ENCODE data around the gene SOS1.
"Not testable (repeated sequence)": the region's sequence is repeated elsewhere in the genome, so short reads cannot be mapped to it uniquely, and the experiment has no call there.

Gene SOS1

DNA sequence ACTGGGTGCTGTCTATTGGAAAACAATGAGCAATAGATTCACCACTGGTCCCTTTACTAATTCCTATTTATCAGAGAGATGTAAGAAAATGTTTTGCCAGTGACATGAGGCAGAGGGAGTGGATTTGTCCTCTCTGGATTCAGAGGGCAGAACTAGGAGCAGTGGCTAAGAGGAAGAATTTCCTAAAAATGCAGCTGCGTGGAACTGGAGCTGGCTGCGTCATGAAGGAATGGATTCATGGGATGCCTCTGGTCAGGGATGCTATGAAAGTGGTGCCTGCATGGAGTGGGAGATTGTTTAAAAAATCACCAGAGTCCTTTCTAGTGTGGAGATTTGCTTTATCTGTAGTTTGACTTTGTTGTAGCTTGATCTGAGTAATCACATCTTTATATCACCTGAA is 152.8 kb downstream of the SOS1 start:
- no peak for DNase-seq (ENCODE audit: low read depth in 2 of 2)

DNA sequence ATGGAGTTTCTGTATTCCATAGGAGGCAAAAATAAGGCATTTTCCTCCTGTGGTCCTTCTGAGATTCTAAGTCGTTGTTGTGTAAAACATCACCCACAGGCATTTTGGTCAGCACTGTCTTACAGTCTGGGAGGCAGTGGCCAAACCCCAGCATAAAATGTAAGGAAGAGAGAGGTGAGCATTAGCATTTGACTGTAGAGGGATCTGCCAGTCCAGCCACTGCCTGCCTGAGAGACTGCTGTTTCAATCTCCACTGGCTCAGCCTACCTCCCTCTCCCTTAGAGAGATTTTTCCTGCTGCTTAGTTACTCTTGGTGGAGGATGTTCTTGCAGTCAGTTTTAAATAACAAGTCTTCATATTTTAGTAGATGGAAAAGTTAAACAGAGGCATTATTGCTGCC is 154.2 kb downstream of the SOS1 start:
- DNase-seq (ENCODE audit: low read depth in 2 of 2), result no peak

DNA sequence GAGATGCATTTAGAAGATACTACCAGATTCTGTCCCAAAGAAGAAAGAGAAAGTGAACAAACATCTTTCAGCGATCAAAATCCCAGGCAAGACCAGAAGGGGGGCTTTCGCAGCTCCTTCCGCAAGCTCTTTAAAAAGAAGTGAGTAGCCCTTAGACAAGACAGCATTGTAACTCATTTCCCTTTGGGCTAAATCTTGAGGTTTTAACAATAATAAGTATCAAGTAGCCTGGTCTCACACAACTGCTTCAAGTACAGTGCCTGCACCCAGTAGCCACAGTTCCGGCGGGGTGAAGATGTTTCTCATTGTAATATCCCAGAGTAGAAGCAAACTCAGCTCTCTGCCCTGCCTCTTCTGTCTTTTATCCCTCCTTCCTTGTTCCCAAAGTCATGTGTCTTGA is 154.8 kb downstream of the SOS1 start:
- no peak for DNase-seq (ENCODE audit: low read depth in 2 of 2)

DNA sequence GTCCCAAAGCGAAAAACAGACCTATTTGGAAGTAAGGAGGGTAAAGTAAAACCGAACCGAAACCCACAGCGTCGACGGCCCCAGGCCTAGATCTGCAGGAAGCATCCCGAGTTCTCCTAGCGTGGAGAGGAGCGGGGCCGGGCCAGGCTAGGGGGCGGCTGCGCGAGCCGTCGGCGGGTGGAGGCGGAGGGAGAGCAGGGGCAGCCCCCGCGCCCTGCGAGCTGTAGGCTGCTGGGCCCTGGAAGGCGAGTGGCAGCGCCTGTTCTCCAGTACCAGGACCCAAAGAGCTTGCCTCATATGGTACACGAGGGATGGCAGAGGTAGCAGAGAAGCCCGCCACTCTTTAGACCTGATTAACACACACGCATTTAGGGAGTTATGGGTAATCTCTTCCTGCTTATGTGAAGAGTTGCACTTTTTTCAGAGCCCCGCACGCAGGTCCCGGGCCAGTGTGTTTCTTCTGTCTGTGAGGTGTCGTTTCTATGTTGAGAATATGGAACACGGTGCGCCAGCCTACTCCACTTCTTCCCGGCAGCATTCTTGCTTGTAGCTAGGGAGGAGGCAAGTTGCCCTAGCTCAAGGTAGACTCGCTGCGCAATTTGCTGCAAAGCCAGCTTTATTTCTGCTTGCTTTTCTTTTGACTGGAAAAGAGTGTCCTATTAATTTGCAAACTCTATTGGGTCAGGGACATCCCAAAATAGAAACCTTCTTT is 160.1 kb downstream of the SOS1 start:
- DNase-seq (ENCODE audit: low read depth in 2 of 2), result no peak

DNA sequence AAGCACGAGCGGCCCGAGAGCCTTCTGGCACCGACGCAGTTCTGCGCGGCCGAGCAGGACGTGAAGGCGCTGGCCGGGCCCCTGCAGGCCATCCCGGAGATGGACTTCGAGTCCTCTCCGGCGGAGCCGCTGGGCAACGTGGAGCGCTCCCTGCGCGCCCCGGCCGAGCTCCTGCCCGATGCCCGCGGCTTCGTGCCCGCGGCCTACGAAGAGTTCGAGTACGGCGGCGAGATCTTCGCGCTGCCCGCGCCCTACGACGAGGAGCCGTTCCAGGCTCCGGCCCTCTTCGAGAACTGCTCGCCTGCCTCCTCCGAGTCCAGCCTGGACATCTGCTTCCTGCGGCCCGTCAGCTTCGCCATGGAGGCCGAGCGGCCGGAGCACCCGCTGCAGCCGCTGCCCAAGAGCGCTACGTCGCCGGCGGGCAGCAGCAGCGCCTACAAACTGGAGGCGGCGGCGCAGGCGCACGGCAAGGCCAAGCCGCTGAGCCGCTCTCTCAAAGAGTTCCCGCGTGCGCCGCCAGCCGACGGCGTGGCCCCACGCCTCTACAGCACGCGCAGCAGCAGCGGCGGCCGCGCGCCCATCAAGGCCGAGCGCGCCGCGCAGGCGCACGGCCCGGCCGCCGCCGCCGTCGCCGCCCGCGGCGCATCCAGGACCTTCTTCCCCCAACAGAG is 160.8 kb downstream of the SOS1 start:
- DNase-seq (ENCODE audit: low read depth in 2 of 2), result peak; percentile 59 to 69

DNA sequence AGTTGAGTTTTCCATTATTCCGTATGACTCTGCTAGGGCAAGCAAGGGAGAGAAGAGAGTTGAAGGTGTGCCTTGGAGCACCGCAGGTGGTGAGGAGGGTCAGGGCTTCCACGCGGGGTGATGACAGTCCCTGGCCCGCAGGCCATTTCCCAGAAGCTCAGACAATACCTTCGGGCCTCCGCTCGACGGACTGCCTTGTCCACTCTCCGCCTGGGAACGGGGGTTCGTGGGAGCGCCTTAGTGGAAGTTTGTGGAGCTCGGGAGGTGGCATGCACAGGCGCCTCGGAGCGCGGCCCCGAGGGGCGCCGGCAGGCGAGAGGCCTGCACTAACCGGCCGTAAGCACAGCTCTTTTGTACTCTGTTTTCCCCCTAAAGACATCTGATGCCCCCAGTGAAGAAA is 161.4 kb downstream of the SOS1 start:
- DNase-seq (ENCODE audit: low read depth in 2 of 2), result no peak

DNA sequence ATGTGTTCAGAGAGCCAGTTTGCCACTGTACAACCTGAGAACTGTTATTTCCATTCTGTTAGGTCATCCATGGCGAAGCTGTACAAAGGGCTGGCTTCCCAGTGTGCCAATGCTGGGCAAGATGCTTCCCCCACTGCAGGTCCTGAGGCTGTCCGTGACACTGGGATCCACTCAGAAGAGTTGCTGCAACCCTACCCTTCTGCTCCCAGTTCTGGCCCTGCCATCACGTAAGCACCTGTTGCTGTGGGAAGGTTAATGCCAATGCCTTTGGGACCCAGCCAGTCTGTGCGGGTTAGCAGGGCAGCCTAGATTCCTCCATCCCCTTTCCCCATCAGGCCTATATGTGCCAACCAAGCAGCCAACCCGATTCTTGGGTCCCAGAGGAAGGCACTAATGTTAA is 162.9 kb downstream of the SOS1 start:
- no peak for DNase-seq (ENCODE audit: low read depth in 2 of 2)

DNA sequence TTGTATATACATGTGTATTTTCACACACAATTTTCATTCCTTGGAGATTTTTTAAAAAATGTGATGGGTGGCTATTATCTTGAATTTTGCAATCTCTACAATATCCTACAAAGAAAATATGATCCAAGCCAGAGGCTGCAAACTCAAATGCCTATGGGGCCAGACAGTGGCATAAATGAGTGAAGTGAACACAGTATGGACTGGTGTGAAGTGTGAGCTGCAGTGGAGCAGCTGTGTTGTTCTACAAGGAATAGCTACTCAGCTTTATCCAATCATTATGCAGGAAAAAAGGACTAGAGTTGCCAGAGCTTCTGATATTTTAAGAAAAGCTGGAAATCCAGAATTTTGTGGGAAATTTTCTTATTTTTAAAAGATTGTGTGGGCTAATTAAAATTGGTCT is 169.1 kb downstream of the SOS1 start:
- no peak for DNase-seq (ENCODE audit: low read depth in 2 of 2)

DNA sequence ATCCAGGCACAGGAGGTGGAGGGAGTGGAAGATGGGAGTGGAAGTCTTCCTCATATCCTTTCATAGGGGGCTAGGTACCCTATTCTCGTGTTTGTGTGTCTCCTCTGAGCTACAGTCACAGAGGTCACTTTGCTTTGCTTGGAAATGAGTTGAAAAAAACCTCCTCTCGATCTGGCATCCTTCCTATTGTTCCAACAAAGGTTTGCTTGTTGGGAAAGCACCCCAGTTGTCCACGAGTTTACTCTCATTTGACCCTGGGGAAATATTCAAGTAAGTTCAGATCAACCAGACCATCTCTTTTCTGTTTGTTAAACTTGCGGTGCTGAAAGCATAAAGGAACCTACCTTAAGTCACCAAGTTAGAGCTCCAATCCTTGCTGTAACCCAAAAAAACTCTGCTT is 171.9 kb downstream of the SOS1 start:
- DNase-seq (ENCODE audit: low read depth in 2 of 2), result no peak

DNA sequence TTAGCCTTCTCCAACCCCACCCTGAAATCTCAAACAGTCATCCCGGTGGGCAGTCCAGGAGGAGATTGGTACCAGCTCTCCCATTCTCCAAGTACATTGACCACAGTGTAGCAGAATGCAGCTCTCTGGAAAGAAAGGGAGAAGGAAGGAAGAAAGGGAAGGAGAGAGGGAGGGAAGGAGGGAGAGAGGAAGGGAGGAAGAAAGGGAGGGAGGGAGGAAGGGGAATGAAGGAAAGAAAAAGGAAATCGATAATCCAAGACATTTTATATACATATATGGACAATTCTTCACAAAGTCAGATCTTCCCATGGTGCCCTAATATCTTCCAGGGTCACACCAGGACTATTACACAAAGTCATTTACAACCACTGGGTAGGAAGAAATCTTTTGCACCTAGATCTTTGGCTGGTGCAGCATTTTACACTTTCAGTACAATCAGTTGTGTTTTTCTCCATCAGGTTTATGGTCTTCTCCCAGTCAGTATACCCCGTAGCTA is 172.4 kb downstream of the SOS1 start:
- no peak for DNase-seq (ENCODE audit: low read depth in 2 of 2)

DNA sequence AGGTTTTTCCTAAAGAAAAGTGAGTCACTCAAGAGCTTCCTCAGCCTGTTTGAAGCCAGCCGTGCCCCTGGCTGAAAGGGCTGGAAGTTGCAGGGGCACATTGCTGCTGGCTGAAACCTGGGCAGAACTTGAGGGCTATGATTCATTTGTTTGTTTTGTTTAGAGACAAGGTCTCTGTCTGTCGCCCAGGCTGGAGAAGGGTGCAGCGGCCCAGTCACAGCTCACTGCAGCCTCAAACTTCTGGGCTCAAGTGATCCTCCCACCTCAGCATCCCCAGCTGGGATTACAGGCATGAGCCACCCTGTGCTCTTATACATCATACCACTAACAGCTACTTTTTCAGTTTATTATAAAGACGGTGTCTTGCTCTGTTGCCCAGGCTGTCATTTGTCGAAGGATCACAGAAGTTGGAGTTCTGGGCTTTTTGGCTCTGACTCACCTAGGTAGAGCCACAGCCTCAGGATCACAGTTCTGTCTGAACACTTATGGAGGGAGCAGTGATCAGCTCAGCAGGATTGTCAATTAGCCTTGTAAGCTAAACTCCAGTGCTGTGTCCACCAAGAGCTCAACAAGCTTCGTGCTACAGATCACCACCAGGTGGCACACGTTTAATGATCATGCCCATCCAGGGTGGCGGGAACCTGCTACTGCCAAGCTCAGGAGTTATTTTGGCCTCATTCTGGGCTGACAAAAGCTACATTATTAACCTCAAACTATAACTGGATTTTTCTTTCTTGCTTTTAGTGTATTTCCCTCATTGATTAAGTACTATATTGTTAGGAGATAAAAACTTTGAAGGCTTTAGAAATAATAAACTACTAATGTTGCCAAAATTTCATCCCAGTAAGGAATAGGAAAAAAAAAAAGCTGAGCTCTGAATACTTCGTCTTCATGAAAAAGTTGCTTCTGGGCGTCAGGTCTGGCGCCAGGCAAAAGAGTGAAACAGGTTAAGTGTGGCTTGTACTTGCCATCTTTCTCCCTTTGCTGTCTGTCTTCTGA is 173.3 kb downstream of the SOS1 start:
- DNase-seq (ENCODE audit: low read depth in 2 of 2), result peak; percentile 42 to 65

DNA sequence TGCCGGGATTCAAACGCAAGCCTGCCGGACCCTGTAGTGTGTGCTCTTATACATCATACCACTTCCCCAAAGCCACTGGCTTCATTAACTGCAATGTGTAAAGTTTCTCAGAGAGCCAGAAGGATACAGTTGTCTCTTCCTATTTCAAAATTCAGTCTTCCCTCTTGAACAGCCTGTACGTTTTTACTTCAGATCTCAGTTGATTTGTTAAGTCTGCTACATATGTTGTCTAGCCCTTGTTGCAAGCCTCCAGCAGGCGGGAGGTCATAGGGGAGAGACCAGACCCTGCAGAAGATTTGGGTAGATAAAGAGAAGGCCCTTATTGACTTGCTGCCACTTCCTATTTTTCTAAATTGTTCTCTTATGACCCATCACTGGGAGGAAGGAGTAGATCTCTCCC is 174.9 kb downstream of the SOS1 start:
- DNase-seq (ENCODE audit: low read depth in 2 of 2), result no peak

DNA sequence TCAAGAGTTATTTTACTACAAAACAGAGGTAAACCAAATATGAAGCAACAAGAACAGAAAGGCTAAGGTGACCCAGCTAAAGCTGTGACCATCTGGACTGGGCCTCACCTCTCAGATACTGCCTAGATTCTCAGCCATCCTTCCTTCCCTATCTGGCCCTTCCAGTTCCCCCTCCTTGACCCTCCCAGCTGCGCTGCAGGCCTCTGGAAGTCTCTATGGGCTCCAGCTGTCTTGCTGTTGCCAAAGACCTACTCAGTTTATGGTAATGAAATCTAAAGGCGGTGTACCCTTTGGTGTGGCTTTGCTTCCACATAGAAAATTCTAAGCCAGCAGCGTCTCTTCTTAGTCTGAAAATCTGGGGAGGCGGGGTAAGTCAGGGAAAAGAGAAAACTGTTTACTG is 175.5 kb downstream of the SOS1 start:
- no peak for DNase-seq (ENCODE audit: low read depth in 2 of 2)

DNA sequence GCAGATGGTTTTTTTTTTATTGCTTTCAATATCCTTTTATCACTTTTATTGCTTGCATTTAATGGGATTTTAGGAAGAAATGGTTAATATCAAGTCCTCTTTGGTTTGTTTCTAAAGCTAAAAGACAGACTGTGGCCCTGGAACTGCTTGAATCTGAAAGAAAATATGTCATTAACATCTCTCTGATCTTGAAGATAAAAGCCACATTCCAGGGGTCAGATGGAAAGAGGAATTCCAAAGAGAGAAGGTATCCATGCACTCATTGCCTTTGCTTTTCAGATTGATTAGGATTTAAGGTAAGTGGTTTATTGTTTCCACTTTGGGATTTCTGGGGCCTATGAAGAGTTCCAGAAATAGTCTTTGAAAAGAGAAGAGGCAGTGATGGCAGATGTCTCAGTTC is 177.1 kb downstream of the SOS1 start:
- no peak for DNase-seq (ENCODE audit: low read depth in 2 of 2)

DNA sequence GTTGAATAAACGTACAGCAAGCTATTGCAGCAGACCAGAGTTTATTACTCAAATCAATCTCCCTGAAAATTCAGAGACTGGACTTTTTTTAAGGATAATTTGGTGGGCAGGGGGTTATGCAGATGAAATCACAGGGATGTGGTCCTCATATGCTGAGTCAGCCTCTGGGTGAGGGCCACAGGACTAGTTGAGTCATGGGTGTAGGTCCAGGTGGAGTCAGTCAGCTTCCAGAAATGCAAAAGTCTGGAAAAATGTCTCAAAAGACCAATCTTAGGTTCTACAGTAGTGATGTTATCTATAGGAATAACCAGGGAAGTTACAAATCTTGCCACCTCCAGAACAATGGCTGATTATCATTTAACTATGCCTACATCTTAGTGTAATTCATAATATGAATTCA is 180.1 kb downstream of the SOS1 start:
- DNase-seq (ENCODE audit: low read depth in 2 of 2), result no peak

DNA sequence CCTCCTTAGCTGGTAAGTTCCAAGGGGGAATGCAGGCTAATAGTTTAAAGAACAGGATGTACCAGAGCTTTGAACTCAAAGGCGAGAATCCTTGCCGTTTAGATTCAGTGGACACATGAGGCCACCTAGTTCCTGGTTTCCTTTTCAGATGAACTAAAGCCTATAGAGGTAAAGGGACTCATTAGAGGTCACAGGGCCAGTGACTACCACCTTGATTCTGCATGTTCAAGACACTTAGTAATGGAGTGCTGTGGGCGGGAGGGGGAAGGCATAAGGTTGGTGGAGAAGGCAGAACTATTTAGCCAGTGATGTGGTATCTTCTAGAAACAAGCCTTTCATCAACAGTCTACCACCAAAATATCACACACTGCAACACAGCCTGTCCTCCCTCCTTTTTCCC is 183.3 kb downstream of the SOS1 start:
- no peak for DNase-seq (ENCODE audit: low read depth in 2 of 2)

DNA sequence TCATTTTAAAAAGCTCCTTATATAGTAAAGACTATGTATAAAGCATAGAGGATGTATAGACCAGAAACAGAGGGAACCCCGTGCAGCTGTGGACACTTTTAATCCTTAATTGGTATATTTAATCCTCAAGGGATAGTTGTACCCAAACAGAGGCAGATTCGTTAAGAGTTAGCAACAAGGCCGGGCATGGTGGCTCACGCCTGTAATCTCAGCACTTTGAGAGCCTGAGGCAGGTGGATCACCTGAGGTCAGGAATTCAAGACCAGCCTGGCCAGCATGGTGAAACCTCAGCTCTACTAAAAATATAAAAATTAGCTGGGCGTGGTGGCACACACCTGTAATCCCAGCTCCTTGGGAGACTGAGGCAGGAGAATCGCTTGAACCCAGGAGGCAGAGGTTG is 184.3 kb downstream of the SOS1 start:
- DNase-seq (ENCODE audit: low read depth in 2 of 2), result not testable (repeated sequence)

DNA sequence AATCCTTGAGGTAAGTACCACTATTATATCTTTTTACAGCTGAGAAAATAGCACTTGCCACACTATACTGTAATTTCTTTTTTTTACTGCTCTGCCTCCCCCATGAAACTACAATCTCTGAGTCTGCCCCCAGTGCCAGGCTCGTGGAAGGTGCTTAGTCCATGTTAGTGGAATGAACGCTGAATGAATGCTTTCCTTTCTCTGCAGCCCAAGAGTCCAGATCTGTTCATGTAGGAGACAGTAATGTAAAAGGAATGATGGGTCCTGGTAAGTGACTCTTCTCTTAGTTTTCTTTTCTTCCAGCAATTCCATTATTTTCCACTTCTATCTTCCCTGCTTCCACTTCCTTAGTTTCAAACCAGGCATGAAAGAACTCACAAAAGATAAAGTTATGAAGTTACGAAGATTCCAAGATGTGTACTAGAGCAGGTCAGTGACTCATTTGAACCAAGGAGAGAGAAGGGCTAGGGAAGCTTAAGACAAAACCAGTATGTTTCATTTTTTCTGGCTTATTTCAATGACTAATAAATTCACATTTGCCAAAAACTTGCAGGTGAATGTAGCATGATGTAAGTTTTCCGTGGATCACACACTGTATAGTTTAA is 185.2 kb downstream of the SOS1 start:
- DNase-seq (ENCODE audit: low read depth in 2 of 2), result no peak

DNA sequence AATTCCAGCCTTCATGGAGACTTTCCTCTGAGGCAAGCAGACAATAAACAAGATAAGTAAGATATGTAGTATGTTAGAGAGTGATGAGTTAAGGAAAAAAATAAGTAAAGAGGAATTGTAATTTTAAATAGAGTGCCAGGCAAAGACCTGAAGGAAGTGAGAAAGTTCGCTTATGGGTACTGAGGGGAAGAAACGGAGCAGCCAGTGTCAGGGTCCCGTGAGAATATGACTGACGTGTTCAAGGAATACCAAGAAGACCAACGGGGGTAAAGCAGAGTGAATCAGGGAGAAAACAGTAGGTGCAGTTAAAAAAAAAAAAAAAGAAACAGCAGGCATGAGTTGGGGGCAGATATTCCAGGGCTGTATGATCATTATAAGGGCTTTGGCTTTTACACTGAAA is 186.1 kb downstream of the SOS1 start:
- no peak for DNase-seq (ENCODE audit: low read depth in 2 of 2)

DNA sequence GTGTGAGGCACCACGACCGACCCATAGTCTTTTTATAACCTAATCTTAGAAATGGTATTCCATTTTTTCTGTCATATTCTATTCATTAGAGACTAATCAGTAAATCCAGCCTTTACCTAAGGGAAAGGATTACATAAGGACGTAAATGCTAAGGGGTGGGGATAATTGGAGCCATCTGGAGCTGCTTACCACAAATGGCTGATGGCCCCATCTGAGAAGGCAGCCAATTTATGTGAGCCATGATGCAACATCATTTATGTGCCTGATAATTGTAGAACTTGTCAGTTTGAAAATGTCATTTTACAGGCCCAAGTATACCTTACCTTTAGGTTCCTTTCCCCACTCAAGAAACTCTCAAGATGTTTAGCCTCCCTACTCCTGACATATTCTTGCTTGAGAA is 187.2 kb downstream of the SOS1 start:
- no peak for DNase-seq (ENCODE audit: low read depth in 2 of 2)

DNA sequence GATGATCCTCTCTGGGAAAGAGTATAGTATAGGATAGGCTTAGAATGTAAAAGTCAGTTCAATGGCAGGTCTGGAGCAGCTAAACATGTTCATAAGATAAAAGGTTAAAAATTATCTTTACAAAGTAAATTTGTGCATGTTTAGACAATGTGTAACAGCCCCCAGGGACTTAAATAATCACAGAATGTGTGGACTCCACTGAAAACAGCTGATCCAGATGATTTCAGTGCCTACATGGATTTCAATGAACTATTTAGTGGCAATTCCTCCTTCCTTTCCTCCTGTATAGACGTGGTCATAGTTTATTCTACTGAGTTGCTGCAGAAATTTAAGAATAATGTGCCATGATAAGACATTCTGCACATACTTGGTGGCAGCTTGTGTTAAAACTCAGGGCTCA is 188.3 kb downstream of the SOS1 start:
- no peak for DNase-seq (ENCODE audit: low read depth in 2 of 2)

Measured in stimulated activated CD4-positive, alpha-beta T cell treated with anti-CD3 and anti-CD28 coated beads, Interleukin-15, amount 100 ng/mL, for 48 hours (primary cell).